ENCODE measurements around the gene RAP2B. TPM values are rescaled to one million over a fixed set of nuclear protein-coding genes. Genes with fewer than 3 reads are reported as not detected.

Gene RAP2B
- total and polyA plus RNA-seq, 2 of the 13 experiments (the other 11 are each of a cell fraction or from before 2014, with no cell fraction given): 6.4 to 7.1 TPM

DNA sequence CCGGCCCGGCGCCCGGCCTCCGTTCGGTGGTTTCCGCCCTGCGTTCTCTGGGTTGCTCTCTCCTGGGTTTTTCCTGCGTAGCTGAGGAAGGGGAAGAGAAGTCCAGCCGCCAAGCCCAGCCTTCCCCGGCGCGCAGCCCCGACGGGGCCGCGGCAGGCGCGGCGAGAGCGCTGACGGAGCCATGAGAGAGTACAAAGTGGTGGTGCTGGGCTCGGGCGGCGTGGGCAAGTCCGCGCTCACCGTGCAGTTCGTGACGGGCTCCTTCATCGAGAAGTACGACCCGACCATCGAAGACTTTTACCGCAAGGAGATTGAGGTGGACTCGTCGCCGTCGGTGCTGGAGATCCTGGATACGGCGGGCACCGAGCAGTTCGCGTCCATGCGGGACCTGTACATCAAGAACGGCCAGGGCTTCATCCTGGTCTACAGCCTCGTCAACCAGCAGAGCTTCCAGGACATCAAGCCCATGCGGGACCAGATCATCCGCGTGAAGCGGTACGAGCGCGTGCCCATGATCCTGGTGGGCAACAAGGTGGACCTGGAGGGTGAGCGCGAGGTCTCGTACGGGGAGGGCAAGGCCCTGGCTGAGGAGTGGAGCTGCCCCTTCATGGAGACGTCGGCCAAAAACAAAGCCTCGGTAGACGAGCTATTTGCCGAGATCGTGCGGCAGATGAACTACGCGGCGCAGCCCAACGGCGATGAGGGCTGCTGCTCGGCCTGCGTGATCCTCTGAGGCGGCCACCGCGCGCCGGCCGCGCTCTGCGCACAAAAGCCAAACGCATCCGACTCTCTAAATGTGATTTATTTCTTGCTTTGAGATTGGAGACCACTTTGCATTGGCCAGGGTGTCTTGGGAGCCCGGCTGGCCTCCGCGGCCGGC lies 727 bp downstream of the RAP2B start (continued):
- TF ChIP-seq RBFOX2 (IDR thresholded peaks at IDR 0.05; ENCODE audit: low read depth, low read length) (peak; percentile 49; the same call in 1 of the 2 replicates), HOXA9 (CRISPR knock-in tag; IDR thresholded peaks at IDR 0.05; ENCODE audit: borderline replicate concordance) (0 out of 2 replicates have a peak, but pooled peaks have one; percentile 16), ZMYM4 (CRISPR knock-in tag; IDR thresholded peaks at IDR 0.05) (peak; percentile 30; the same call in 1 of the 2 replicates), ZNF333 (CRISPR knock-in tag; IDR thresholded peaks at IDR 0.05; ENCODE audit: borderline replicate concordance) (peak; percentile 36; the same call in 1 of the 2 replicates), TCF7 (IDR thresholded peaks at IDR 0.05; ENCODE audit: low read depth) (no peak), PITX1 (CRISPR knock-in tag; IDR thresholded peaks at IDR 0.05) (peak; percentile 48; the same call in 1 of the 2 replicates), SALL1 (CRISPR knock-in tag; IDR thresholded peaks at IDR 0.05) (no peak), PHF8 (CRISPR knock-in tag; IDR thresholded peaks at IDR 0.05) (peak; percentile 67), ZNF652 (CRISPR knock-in tag; IDR thresholded peaks at IDR 0.05; ENCODE audit: borderline replicate concordance, low read depth) (no peak), NKX3-1 (CRISPR knock-in tag; IDR thresholded peaks at IDR 0.05) (0 out of 2 replicates have a peak, but pooled peaks have one; percentile 15), SMAD9 (CRISPR knock-in tag; IDR thresholded peaks at IDR 0.05) (no peak), ZNF777 (CRISPR knock-in tag; IDR thresholded peaks at IDR 0.05) (peak; percentile 98), FOSL2 (CRISPR knock-in tag; IDR thresholded peaks at IDR 0.05) (no peak), SP5 (CRISPR knock-in tag; IDR thresholded peaks at IDR 0.05; ENCODE audit: borderline replicate concordance, low read depth) (no peak), ZNF7 (CRISPR knock-in tag; IDR thresholded peaks at IDR 0.05) (no peak), GTF2F1 (IDR thresholded peaks at IDR 0.05; ENCODE audit: low read length) (no peak), ZNF292 (CRISPR knock-in tag; IDR thresholded peaks at IDR 0.05; ENCODE audit: borderline replicate concordance, low read depth) (0 out of 2 replicates have a peak, but pooled peaks have one; percentile 49), ZBTB7B (CRISPR knock-in tag; IDR thresholded peaks at IDR 0.05) (0 out of 2 replicates have a peak, but pooled peaks have one; percentile 10), ZSCAN29 (CRISPR knock-in tag; conservative IDR thresholded peaks at IDR 0.05) (0 out of 2 replicates have a peak, but pooled peaks have one; percentile 70), MIXL1 (CRISPR knock-in tag; IDR thresholded peaks at IDR 0.05) (no peak), ZNF383 (CRISPR knock-in tag; IDR thresholded peaks at IDR 0.05; ENCODE audit: borderline replicate concordance) (0 out of 2 replicates have a peak, but pooled peaks have one; percentile 8), MBD4 (IDR thresholded peaks at IDR 0.05; ENCODE audit: borderline replicate concordance, low read length) (no peak), BRCA1 (CRISPR knock-in tag; IDR thresholded peaks at IDR 0.05) (no peak), CENPX (CRISPR knock-in tag; IDR thresholded peaks at IDR 0.05) (no peak)
- TF ChIP-seq, protein P1, sequence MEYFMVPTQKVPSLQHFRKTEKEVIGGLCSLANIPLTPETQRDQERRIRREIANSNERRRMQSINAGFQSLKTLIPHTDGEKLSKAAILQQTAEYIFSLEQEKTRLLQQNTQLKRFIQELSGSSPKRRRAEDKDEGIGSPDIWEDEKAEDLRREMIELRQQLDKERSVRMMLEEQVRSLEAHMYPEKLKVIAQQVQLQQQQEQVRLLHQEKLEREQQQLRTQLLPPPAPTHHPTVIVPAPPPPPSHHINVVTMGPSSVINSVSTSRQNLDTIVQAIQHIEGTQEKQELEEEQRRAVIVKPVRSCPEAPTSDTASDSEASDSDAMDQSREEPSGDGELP (IDR thresholded peaks at IDR 0.05; ENCODE audit: borderline replicate concordance, low read depth): no peak
- TF ChIP-seq, protein P2, sequence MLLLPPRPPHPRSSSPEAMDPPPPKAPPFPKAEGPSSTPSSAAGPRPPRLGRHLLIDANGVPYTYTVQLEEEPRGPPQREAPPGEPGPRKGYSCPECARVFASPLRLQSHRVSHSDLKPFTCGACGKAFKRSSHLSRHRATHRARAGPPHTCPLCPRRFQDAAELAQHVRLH (CRISPR knock-in tag; IDR thresholded peaks at IDR 0.05; ENCODE audit: borderline replicate concordance, low read depth): peak; percentile 39; the same call in 1 of the 2 replicates
- TF ChIP-seq, protein P3, sequence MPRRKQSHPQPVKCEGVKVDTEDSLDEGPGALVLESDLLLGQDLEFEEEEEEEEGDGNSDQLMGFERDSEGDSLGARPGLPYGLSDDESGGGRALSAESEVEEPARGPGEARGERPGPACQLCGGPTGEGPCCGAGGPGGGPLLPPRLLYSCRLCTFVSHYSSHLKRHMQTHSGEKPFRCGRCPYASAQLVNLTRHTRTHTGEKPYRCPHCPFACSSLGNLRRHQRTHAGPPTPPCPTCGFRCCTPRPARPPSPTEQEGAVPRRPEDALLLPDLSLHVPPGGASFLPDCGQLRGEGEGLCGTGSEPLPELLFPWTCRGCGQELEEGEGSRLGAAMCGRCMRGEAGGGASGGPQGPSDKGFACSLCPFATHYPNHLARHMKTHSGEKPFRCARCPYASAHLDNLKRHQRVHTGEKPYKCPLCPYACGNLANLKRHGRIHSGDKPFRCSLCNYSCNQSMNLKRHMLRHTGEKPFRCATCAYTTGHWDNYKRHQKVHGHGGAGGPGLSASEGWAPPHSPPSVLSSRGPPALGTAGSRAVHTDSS (CRISPR knock-in tag; conservative IDR thresholded peaks at IDR 0.05): no peak
- TF ChIP-seq, protein P4, sequence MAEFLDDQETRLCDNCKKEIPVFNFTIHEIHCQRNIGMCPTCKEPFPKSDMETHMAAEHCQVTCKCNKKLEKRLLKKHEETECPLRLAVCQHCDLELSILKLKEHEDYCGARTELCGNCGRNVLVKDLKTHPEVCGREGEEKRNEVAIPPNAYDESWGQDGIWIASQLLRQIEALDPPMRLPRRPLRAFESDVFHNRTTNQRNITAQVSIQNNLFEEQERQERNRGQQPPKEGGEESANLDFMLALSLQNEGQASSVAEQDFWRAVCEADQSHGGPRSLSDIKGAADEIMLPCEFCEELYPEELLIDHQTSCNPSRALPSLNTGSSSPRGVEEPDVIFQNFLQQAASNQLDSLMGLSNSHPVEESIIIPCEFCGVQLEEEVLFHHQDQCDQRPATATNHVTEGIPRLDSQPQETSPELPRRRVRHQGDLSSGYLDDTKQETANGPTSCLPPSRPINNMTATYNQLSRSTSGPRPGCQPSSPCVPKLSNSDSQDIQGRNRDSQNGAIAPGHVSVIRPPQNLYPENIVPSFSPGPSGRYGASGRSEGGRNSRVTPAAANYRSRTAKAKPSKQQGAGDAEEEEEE (CRISPR knock-in tag; IDR thresholded peaks at IDR 0.05; ENCODE audit: borderline replicate concordance): no peak
